Right ventricle myocardium inferior (tissue), 1 donor: ENCODE measurements around the gene RRBP1. TPM values are rescaled to one million over a fixed set of nuclear protein-coding genes. Genes with fewer than 3 reads are reported as not detected.

Experiments used
- ATAC-seq: fragments of 200-7000 bp; cut with Tn5 transposase; one replicate; pipeline ENCODE4 v1.9.1; 2020; ENCODE audit warnings: mild to moderate bottlenecking, moderate library complexity
- DNase-seq: peaks from one replicate; pipeline ENCODE4 v3.0.0; 2021; ENCODE audit errors: missing footprints
- intact Hi-C: fragments of 100-400 bp; cut with DNase I; formaldehyde crosslinking; loops from one replicate; pipeline ENCODE4 v1.11.0; 2022
- total RNA-seq: library from RNA; stranded (reverse); fragmentation: NEBNext Ultra II Directional; extraction: Animal tissue kit (Norgen Biotek cat#: 25700); gene quantifications from one replicate; pipeline ENCODE4 v1.2.1, GENCODE V29; 2021
- donor health status: DM: no; HTN: yes; CAD: no; lungs with severe emphysema.

Gene RRBP1
- total RNA-seq, 1 donor from 2014 or later = 38.5 TPM

- no peak for ATAC-seq
- no peak for DNase-seq
- intact Hi-C loops = no loop called here
Measured at GRCh38 chr20:17655865-17656479, 26.1 kb downstream of the RRBP1 start.

GRCh38 chr20:17655286-17655651, 26.8 kb downstream of the RRBP1 start:
- no peak for ATAC-seq

GRCh38 chr20:17654649-17655285, 27.3 kb downstream of the RRBP1 start:
- DNase-seq = peak; percentile 66
- intact Hi-C loops = no loop called here
- ATAC-seq = no peak

More at GRCh38 chr20:17655286-17655651, 26.8 kb downstream of the RRBP1 start:
- DNase-seq = no peak
- intact Hi-C loops = no loop called here

GRCh38 chr20:17653835-17654648, 28.0 kb downstream of the RRBP1 start:
- no peak for ATAC-seq
- DNase-seq = peak; percentile 55
- intact Hi-C loops = no loop called here

GRCh38 chr20:17652411-17652810, 29.6 kb downstream of the RRBP1 start:
- DNase-seq (no peak), ATAC-seq (no peak)
- intact Hi-C loops = no loop called here

- intact Hi-C loops = no loop called here
- DNase-seq (peak; percentile 26), ATAC-seq (no peak)
Measured at GRCh38 chr20:17651760-17652388, 30.2 kb downstream of the RRBP1 start.

GRCh38 chr20:17651129-17651759, 30.8 kb downstream of the RRBP1 start:
- ATAC-seq = no peak
- intact Hi-C loops = no loop called here
- DNase-seq = no peak

GRCh38 chr20:17650301-17651128, 31.5 kb downstream of the RRBP1 start:
- intact Hi-C loops = no loop called here
- no peak for ATAC-seq
- DNase-seq = peak; percentile 42

- peak; percentile 71 for DNase-seq
- ATAC-seq = peak; percentile 42
- intact Hi-C loops = no loop called here
Measured at GRCh38 chr20:17648791-17649730, 33.0 kb downstream of the RRBP1 start.

- intact Hi-C loops = no loop called here
- DNase-seq (peak; percentile 75), ATAC-seq (peak; percentile 35)
Measured at GRCh38 chr20:17648315-17648646, 33.8 kb downstream of the RRBP1 start.

GRCh38 chr20:17647391-17648314, 34.4 kb downstream of the RRBP1 start:
- intact Hi-C loops = no loop called here
- peak; percentile 2 for ATAC-seq
- DNase-seq = peak; percentile 60

- intact Hi-C loops = no loop called here
- ATAC-seq (no peak), DNase-seq (peak; percentile 40)
Measured at GRCh38 chr20:17646961-17647301, 35.1 kb downstream of the RRBP1 start.

GRCh38 chr20:17646209-17646960, 35.7 kb downstream of the RRBP1 start:
- DNase-seq = peak; percentile 37
- intact Hi-C loops = no loop called here
- peak; percentile 21 for ATAC-seq

GRCh38 chr20:17645546-17646208, 36.4 kb downstream of the RRBP1 start:
- ATAC-seq (no peak), DNase-seq (peak; percentile 58)
- intact Hi-C loops = no loop called here

- no peak for ATAC-seq
- DNase-seq = no peak
- intact Hi-C loops = no loop called here
Measured at GRCh38 chr20:17645010-17645409, 37.0 kb downstream of the RRBP1 start.
